DLD1 (cell line): ENCODE measurements around the gene DCTN4.
"Not testable (repeated sequence)": the region's sequence is repeated elsewhere in the genome, so short reads cannot be mapped to it uniquely, and the experiment has no call there.

Experiments used
- in situ Hi-C: cut with HindIII; loops from 2 replicates; pipeline ENCODE4 v1.10.0; 2017; ENCODE audit warnings: low sequenced_read_pairs

Gene DCTN4

DNA sequence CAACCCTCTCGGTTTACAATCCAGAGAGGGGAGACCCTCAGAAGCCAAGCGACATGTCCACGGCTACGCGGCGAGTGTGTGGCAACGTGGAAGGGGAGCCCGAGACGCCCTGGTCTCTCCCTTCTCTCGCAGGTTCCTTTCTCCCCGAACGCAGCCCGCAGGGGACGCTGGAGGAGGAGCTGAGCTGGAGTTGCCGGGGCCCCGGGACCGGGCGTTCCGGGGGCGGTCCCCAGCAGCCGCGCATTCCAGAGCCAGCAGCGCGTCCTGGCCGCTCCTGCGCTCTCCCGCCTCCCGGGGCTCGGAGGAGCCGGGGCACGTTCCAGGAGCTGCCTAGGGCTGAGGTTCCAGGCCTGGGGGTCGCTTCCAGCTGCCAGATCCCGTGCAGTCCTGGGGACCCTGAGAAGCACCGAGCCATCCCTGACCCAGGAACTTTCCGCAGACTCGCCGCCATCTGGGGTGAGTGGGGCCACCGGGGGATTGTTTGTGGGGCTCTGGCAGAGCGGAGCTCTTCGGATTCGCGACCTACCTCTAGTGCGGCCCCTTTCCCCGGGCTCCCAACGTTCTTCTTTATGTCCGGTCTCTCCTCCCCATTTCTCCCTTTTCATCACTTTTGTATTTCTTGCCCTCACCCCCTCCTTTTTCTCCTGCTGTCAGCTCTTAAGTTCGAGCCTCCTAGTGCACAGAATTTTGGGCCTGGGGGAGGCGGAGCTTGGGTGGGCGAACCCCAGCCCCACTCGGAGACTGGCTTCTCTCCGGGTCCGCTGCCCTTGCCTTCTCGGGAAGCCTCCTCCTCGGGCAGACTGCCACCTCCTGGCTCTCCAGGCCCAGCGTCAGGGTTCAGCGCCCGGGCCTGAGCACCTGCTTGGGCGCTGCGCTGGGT is 19.9 kb upstream of the DCTN4 start, which contains the start of gene SMIM3:
Gene SMIM3 (plus strand): TSS at position 241 of the 880 bp plus-strand sequence. CDS start 16,684 bp downstream, outside the sequence.
- in situ Hi-C loops: no loop called here

GRCh38 chr5:150778088-150778516 is 19.3 kb upstream of the DCTN4 start:
- in situ Hi-C loops: no loop called here

GRCh38 chr5:150777685-150778084 is 18.9 kb upstream of the DCTN4 start:
- in situ Hi-C loops: no loop called here

DNA sequence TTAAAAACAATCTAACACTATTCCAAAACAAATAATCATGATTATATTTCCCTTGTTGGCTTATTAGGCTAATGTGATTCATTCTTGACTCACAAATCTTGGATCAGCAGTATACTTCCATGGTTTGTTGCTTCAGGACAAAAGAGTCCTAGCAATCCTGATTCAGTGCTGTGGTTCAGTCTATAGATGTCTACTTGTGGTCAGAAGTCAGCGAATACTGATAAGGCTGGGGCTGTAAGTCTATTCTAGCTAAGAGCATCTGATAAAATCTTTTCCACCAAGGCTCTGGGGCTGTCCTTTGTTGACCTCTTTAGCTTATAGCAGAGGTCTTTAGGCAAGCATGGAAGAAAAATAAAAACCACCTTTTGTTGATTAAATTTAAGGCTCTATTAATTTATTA is 15.3 kb upstream of the DCTN4 start:
- in situ Hi-C loops: no loop called here

DNA sequence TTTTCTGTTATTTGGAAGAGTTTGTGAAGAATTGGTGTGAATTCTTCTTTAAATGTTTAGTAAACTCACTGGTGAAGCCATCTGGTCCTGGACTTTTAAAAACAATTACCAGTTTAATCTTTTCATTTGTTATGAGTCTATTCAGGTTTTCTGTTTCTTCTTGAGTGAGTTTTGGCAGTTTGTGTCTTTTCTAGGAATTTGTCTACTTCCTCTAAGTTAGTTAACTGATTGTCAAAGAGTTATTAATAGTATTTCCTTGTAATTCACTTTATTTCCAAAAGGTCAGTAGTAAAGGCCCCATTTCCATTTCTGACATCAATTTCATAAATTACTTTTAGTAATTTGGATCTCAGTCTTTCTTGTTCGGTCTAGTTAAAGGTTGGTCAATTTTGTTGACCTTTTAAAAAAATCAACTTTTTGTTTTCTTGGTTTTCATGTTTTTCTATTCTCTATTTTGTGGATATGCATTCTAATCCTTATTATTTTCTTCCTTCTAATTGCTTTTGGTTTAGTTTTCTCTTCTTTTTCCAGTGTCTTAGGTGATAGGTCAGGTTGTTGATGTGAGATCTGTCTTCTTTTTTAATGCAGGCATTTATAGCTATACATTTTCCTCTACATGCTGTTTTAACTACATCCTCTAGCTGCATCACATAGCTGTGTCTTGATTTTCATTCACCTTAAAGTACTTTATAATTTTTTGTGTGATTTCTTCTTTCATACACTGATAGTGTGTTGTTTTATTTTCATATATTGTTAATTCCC is 12.4 kb upstream of the DCTN4 start:
- in situ Hi-C loops: no loop called here

DNA sequence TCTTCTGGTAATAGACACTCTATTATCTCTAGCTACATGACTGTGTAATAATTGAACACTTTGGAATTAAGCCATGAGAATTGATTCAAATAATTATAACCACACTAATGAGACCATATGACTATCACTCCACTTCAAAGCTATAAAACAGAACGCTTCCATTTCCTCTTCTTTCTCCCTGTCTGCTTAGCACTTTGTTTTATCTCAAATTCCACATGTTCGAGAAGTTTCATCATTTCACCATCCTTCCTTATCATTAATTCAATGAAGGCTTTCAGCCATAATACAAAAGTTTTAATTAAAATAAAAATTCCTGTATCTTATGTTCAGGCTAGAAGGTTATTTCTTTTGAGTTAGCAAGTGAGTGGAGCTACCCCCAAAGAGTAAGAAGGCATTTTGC is 7.4 kb upstream of the DCTN4 start:
- in situ Hi-C loops: no loop called here

GRCh38 chr5:150765799-150766169 is 7.0 kb upstream of the DCTN4 start:
- in situ Hi-C loops: no loop called here

DNA sequence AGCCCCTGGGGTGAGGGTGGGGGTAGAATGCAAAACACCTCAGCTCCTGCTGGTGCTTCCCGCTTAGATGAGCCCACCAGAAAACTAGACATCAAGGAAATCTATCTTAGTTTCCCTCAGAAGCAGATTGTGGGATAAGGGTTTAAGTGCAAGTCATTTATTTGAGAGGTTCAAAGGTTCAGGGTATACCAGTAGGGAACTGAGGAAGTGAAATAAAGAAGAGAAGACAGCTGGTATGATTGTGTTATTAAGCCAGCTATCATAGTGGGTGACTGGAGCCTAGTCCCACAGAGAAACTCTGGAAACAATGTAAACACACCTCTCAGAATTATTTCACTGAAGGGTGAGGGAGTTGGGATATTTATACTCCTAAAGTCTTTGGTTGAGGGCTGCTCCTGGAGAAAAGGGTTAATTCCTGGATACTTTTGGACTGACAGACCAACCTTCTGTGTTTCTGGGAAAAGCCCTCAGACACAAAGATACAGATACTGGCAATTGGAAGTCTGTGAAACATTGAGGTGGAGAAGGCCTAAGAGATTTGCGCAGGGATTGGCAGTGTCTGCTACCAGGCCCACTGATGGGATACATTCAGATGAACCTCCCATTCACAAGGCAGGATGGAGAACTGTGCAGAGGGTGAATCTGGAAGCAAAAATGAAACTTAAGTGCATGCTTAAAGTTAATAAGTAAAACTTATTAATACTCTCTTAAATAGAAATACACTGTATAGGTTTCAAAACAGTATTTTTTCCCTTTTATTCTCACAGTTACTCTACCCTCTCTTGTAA is 6.4 kb upstream of the DCTN4 start:
- in situ Hi-C loops: no loop called here

DNA sequence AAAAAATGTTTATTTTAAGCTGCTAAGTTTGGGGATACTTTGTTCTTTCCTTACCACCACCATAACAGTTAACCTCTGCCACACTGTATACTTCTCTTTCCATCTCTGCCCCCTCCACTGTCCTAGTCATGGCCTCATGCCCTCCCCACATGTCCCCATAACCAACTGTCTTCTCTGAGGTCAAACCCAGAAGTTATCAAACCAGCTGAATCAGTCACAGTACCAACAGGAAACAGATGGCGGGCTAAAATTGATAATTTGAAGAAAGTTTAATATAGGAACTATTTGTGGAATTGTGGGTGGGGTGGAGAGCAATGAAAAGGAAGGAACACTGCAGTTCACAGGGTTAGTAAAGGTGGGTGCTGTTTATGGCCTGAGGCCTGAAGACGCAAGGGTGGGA is 5.7 kb upstream of the DCTN4 start:
- in situ Hi-C loops: no loop called here

DNA sequence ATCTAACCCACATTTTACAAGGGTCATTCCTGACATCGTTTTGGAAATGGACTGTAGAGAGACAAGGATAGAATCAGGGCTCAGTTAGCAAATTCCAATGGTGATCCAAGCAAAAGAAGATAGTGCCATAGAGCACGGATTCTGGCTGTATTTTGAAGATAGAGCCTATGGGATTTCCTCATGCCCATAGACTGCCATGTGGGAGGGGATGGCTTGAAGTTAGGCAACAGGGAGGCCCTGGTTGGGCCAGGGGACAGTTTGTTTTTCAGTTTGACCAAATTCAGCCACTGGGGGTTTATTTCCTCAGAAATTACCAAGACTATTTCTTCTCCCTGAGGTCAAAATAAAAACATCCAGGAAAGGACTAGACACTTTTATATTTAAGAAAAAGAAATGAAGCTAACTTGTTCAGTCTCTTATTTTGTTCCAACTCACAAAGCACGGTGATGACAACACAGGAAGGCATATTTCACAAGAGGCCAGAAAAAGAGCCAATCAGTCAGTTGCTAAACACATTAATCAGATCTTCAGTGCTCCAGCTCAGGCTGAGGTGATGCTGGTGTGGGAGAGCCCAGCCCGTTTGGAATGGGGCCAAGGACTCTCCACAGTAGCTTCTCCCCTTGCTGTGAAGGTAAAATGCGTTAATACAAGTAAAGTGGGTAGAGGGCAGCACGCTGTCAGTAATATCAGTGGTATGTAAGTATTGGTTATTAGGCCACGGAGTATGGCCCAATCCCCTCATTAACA is 4.4 kb upstream of the DCTN4 start:
- in situ Hi-C loops: no loop called here

DNA sequence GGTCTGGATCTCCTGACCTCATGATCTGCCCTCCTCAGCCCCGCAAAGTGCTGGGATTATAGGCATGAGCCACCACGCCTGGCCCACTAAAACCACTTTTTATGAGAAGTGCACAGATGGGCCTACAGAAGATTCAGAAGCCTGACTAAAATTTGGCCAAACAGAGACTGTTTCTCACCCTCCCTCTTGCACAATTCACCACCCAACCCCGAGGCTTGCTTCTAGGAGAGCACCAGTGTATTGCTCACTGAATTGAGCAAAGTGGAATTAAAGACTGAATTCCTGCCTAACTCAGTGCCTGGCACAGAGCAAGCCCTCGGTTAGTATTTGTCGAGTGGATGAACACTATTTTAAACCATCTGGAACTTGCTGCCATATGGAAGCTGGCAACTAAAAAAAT is 3.4 kb upstream of the DCTN4 start:
- in situ Hi-C loops: no loop called here

- in situ Hi-C loops: no loop called here
Observed at GRCh38 chr5:150759334-150759583, 442 bp upstream of the DCTN4 start.

DNA sequence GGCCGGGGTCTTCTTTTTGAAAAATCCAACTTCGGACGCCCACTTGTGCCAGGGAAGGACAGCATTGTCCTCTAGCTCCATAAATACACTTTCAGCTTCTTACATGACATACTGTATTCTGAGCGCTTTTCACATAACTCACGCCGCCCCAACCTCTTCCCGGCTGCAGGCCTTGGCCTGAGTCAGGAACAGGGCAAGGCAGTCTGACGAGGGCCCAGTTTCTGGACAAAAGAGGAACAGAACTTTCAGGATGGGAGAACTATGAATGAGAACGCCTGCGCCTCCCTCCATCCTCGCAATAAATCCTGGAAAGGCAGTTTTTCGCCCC is 650 bp downstream of the DCTN4 start:
- in situ Hi-C loops: no loop called here

GRCh38 chr5:150757087-150757649 is 1.6 kb downstream of the DCTN4 start:
- in situ Hi-C loops: no loop called here

GRCh38 chr5:150753863-150754262 is 5.0 kb downstream of the DCTN4 start:
- in situ Hi-C loops: no loop called here

- in situ Hi-C loops: no loop called here
Observed at GRCh38 chr5:150753463-150753862, 5.4 kb downstream of the DCTN4 start.

DNA sequence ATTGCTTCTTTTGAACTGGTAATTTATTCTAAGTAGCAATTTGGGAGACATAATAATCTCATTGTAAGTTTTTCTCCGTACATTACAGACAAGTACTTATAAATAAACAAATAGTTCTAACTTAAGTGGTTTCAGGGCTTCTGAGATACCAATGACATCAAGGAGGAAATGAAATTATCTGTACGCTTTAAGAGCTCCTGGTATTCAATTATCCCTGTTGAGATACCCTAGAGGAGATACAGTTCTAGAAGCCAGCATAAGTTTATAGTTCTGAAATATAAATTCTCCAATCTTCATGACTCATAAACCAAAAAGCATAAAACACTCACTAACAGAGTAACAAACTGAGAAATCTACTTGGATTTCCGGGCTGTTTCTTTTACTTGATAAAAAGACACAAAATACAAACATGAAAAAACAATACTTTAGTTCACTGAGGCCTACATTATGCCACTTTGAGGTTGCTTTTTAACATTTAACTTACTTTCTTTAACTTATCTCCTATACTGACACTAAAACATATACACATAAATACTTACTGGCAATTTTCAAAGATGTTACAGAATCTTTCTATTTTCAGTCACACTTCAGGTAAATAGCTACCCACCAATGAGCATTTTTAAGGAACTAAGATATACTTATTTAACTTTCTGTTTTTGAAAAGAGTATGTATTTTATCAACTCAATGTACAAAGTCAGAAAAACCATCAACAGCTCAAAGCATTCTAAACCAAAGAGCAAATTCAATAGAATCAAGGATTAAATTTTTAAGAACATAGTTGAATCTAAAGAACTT is 7.5 kb downstream of the DCTN4 start:
- in situ Hi-C loops: no loop called here

- in situ Hi-C loops: no loop called here
Observed at GRCh38 chr5:150750469-150750868, 8.3 kb downstream of the DCTN4 start.

DNA sequence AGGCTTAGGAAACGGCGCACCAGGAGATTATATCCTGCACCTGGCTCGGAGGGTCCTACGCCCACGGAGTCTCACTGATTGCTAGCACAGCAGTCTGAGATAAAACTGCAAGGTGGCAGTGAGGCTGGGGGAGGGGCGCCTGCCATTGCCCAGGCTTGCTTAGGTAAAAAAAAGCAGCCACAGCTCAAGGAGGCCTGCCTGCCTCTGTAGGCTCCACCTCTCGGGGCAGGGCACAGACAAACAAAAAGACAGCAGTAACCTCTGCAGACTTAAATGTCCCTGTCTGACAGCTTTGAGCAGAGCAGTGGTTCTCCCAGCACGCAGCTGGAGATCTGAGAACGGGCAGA is 15.7 kb downstream of the DCTN4 start:
- in situ Hi-C loops: not testable (repeated sequence)
